ENCODE data around the gene CFL1.

- TF ChIP-seq CTCF (conservative IDR thresholded peaks at IDR 0.05; ENCODE audit: low read length) (no peak), EZH2phosphoT487 (IDR thresholded peaks at IDR 0.05; ENCODE audit: borderline replicate concordance) (no peak)
Measured at GRCh38 chr11:65887723-65888162, 29.8 kb upstream of the CFL1 start.
